Measurements from ENCODE around the gene PYGO2.
"Not testable (repeated sequence)": the region's sequence is repeated elsewhere in the genome, so short reads cannot be mapped to it uniquely, and the experiment has no call there.

PYGO2 gene

GRCh38 chr1:154977762-154978161 lies 16.2 kb upstream of the PYGO2 start:
- DNase-seq: not testable (repeated sequence)

- DNase-seq: no peak
These were observed 14.0 kb upstream of the PYGO2 start for GRCh38 chr1:154975409-154976059.

GRCh38 chr1:154974808-154975408 lies 13.3 kb upstream of the PYGO2 start:
- DNase-seq: peak; percentile 92

GRCh38 chr1:154974102-154974807 lies 12.7 kb upstream of the PYGO2 start, which contains the start of gene CKS1B:
TSS of gene CKS1B (plus strand) at chr1:154974681. CDS start at chr1:154974746, 65 bp downstream.
- DNase-seq: peak; percentile 99

DNA sequence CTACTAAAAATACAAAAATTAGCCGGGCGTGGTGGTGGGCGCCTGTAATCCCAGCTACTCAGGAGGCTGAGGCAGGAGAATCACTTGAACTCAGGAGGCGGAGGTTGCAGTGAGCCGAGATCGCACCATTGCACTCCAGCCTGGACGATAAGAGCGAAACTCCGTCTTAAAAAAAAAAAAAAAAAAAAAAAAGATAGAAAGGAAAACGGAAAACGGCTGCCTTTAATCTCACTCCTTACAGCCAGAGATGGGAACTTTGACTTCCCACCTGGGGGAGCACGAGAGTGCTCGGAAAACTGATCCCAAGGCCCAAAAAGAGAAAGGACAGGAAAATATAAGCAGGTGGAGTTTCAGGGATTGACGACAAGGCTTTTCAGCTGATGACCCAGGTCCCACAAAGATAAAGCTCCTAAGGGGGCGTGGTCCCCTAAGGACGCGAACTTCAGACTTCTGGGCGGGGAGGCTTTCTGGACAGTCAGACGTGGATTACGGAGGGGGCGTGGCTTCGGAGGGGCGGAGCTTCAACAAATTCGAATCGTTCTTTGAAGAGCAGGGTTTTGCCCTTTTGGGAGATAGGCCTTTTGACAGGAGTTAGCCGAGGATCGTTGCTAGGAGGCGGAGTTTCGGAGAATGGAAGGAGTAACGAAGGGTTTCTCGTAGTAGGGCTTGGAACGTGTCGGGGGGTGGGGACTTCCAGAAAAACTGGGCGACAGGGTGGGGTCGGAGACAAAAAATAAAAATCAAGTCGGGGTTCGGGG lies 11.9 kb upstream of the PYGO2 start:
- peak; percentile 88 for DNase-seq

- DNase-seq: no peak
These were observed 11.1 kb upstream of the PYGO2 start for GRCh38 chr1:154972517-154973343.

- no peak for DNase-seq
These were observed 10.6 kb upstream of the PYGO2 start for GRCh38 chr1:154972213-154972516.

GRCh38 chr1:154971341-154971998 lies 9.9 kb upstream of the PYGO2 start:
- no peak for DNase-seq

DNA sequence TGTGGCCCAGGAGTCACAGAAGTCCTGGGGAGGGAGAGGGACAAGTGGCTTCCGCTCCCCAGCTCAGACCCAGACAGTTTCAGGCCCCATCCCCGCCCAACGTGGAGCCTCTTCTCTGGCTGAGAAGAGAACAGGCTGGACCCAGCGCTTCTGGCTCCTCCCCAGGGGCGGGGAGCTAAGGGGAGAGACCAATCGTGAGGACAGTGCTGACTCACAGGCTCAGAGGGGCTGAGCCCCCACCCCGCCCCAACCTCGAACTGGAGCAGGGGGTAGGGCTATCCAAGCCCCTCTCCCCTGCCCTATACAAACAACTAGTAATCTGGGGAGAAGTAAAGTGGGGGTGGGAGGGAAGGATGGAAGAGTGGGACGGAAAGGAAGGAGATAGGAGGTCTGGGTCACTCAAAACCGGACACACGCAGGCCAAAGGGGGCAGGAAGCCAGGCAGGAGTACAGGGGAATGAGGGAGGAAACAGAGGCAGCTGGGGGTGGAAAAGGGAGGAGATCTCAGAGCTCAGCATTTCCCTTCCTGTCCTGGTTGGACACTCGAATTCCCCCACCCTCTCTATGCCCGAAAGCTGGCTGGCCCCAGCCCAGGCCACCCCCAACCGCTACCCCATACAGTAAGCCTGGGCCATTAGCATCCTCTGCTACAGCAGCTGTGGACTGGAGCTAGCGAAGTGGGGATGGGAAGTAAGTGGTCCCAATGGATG lies 9.2 kb upstream of the PYGO2 start, which contains the start of gene SHC1:
Gene SHC1 (minus strand): TSS at position 117 of the 710 bp plus-strand sequence. CDS start 221 bp downstream, outside the sequence.
- DNase-seq: peak; percentile 70

GRCh38 chr1:154969860-154970452 lies 8.4 kb upstream of the PYGO2 start:
- DNase-seq: no peak

DNA sequence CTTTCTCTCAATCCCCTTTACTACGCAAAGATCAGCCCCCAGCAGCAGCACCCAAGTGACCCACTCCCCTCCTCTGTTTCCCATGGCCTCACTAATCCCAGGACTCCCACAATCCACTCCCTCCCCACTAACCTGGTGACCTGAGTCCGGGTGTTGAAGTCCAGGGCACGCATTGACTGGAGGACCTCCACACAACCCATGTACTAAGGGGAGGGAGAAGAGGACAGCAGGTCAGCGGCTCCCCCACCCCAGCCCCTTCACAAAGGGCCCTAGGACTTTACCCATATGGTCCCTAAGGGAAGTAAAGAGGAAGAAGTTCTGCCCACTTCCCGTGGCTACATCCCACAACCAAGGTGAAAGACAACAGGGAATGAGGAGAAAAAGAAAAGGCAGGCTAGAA lies 7.7 kb upstream of the PYGO2 start:
- DNase-seq: no peak

DNA sequence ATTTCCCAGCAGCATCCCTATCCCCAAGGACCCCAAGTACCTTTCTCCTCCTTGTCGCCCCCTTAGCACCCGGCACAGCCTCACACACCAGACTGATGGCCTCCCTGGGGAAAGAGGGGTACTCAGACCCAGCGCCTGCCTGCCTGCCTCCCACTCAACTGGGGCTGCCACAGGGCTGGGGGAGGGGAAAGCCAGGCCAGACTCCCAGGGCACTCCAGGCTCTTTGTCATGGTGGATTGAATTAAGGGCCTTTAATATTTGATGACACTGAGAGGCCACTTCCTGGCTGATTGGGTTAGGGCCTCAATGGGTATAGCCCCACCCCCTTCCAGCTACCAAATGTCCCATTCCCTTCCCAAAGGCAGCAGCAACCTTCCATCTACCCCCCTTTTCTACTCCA lies 7.1 kb upstream of the PYGO2 start:
- no peak for DNase-seq

DNA sequence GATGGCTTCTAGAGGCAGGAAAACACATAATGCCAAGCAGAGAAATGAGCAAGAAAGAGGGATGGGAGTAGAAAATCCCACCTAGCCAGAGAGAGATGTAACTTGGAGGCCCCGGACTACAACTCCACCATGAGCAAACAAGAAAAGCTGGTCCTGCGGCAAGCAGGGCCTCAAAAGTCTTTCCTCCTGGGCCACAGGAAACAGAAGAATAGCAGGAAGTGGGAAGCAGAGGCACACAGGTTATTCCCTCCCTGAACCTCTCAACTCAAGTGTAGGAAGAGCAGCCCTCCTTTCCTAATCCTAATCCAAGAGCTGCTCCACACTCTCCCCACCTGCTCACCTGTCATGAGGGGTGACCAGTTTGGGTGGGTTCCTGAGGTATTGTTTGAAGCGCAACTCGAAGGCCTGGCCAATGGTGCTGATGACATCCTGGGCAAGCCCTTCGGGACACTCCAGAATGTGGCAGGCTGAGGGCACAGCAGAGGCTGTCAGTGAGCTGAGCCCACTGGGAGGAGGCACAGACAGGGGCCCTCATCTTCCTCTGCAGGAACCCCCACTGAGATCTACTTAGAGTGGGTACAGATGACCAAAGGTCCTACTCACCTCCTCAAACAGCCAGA lies 5.9 kb upstream of the PYGO2 start:
- DNase-seq: no peak

GRCh38 chr1:154966111-154966510 lies 4.5 kb upstream of the PYGO2 start:
- DNase-seq: no peak

- no peak for DNase-seq
These were observed 2.8 kb upstream of the PYGO2 start for GRCh38 chr1:154964359-154964758.

GRCh38 chr1:154963643-154964042 lies 2.1 kb upstream of the PYGO2 start:
- DNase-seq: no peak

- no peak for DNase-seq
These were observed 1.3 kb upstream of the PYGO2 start for GRCh38 chr1:154962795-154963330.

DNA sequence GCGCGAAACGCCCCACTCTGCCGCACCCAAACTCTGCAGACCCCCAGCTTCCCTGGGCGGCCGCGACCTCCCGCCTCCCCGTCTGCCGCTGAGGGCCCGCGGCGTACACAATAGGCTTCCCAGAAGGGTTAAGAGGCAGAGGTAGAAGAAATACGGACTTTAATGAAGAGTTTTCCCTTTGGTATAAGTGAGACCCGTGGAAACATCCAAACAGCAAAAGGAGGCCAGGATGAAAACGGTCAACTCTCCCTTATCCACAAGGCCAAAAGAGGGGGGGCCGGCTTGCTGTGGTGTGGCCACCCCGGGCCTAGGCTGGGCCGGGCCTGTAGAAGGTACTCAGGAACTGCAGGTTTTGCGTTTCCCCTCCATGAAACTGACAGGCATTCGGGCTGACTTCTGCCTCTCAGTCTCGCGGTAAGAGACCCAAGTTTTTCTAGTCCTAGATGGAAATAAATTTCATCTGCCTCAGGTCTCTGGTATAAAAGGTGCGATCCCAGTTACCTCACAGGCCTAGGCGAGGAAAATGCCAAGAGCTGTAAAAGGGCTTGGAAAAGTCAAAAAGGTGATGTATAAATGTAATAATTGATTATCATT lies 671 bp upstream of the PYGO2 start:
- no peak for DNase-seq

DNA sequence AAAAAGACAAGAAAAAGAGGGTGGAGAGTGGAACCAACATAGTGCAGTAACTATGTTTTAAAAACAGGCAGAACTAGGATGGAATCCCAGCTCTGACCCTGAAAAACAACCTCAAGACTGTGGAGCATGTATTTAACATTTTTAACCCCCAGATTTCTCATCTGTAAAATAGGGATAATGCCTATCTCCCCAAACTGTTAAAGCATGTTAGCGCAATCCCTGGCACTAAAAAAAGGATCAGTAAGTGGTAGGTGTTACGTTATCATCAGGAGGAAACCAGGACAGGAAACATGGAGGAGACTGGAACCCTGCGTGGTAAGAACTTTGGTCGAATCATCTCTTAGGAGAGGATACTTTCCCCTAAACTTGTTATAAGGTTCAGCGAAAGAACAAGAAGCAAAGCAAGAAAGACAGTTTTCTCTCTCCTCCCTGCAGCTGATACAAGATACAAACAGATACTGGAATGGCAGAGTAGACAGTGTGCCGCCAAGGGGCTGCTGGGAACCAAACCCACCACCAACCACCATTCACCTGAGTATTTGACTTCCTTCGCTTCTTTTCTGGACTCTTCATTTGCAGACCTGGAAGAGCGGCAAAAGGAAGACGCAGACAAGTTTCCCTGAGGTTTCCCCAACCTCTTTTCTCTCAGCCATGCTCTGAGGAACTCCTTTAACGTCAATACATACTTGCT lies 991 bp downstream of the PYGO2 start:
- DNase-seq: no peak
